Stimulated activated CD4-positive, alpha-beta T cell treated with anti-CD3 and anti-CD28 coated beads, Interleukin-12 subunit alpha, Interleukin-12 subunit beta, amount 100 ng/mL, for 48 hours (primary cell): ENCODE data around the gene ADAMTS4.

ENCODE experiments used
- DNase-seq, 3 donors: peaks; one replicate each; pipeline ENCODE4 v3.0.0-alpha.2; 2020; ENCODE audit warnings: low read depth in 2 of 3, low spot score in 1 of 3

Gene ADAMTS4

DNA sequence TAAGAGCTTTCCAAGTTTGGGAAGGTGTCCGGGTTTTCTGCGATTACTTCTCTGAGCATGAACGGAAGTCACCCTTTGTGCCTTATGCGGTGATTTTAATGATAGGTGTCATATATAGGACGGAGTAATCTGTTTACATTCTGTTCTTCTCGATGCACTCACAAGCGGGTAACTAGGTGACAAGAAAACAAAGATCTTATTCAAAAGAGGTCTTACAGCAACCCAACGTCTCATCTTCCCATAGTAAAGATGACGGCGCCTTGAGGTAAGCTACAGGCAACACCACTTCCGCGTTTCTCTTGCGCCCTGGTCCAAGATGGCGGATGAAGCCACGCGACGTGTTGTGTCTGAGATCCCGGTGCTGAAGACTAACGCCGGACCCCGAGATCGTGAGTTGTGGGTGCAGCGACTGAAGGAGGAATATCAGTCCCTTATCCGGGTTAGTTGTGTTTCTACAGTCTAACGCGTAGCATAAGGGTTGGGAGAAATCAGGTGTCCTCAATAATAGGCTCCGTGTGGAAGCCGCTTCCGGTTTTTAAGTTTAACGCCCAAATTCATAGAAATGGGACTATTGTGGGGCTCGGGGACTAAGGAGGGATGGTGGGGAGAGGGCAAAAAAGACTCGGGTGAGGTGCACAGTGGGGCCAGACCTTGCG, 45.0 kb downstream of the ADAMTS4 start, which contains the start of gene UFC1:
UFC1 (plus strand) TSS at position 297 of the 656 bp plus-strand sequence; CDS start at position 317, 20 bp downstream.
- DNase-seq, result peak; percentile 64 to 76 (median 75)

DNA sequence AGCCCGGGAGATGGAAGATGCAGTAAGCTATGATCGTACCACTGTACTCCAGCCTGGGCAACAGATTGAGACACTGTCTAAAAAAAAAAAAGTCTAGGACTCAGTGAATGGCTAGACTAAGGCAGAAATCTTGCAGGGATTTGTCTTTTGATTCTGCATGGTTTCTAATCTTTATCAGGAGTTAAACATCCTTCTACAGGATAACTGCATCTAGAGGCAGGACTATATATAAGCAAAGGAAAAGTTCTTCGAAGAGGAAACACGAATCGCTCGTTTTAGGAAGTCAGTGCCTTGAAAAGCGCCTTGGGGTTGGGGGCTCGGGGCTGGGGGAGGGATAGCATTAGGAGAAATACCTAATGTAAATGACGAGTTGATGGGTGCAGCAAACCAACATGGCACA, 45.7 kb downstream of the ADAMTS4 start:
- no peak for DNase-seq

DNA sequence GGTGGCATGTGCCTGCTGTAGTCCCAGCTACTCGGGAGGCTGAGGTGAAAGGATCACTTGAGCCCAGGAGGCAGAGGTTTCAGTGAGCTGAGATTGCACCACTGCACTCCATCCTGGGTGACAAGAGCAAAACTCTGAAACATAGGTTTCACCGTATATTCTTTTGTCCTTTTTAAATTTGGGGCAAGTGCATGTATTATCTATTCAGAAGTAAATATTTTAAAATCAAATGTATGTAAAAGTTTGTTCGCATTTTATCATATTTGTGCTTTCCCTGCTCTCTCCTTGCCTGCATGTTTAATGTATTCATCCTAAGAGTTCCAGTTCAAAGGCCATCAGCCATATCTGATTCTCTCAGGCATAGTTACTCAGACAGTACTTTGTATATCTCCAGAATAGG, 53.0 kb downstream of the ADAMTS4 start:
- no peak for DNase-seq

DNA sequence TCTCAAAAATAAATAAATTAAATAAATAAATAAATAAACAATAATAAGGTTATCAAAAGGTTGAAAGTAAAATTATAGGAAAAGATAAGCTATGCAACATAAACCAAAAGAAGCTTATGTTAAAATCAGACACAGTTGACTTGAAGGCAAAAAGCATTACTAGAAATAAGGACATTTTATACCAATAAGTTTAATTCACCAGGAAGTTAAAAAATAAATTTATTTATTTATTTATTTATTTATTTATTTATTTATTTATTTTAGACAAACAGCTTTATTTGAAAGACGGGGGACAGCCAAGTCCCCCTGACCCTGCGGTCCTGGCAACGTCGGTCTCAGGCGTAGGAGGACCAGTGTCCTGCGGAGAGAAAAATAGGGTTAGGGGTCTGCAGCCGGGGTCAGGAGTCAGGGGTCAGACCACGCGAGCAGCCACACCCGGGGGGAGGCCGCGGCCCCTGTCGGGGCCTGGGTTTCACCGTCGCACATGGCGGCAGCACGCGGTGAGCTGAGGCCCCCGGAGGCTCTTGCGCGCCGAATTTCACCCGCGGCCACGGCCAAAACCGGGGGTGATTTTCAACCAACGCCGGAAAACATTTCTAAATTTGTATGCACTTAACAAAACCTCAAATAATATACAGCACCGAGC, 58.0 kb downstream of the ADAMTS4 start:
- no peak for DNase-seq

DNA sequence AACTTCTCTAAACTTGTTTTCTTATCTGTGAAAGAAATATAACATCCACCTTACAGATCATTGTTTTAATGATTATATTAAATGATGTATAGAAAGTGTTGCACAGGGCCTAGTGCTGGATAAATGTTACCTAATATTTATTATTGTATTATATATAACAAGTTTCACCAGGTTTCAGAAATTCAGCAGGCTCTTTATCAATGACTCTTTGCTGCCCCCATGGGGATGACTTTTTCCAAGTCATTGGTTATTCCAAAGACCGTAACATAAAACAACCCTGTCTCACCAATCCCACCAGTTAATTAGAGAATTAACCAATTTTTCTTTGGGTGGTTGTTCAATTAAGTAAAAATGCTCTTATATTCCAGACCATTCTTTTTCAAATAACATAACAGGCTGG, 59.1 kb downstream of the ADAMTS4 start:
- no peak for DNase-seq

DNA sequence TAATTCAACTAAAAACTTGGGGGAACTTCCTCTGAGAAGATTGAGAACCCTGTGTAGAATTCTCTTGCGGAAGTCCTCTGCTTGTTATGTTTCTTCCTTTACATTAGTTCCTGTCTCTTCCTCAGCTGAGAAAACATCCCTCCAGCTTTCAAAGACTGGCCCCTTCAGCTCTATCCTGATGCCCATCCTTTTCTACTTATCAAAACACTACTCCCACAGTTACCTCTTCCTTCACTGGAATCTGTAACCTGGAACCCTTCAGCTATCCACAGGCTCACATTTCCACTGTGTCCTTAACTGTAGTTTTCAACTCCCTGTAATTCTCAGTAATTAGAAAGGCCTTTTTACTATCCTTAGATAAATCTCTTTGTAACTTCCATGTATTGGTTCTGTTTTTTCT, 60.4 kb downstream of the ADAMTS4 start:
- no peak for DNase-seq

DNA sequence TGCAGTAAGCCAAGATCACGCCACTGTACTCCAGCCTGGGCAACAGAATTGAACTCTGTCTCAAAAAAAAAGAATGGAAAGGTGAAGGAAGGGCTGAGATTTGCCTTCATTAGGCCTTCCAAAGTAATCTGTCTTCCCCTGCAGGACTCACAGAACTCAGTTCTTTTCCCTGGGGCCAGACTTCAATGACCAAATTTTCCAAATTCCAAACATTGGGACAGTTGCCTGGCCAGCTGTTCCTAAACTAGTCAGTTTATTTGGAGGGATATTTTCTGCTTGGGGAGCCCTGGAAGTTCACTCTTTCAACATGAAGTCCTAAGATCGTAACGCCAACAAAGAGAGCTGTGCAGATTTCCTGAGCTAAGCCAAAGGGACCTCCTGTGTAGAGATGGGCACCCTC, 61.0 kb downstream of the ADAMTS4 start:
- DNase-seq, result no peak
